ENCODE data around the gene RARB.

Gene RARB

DNA sequence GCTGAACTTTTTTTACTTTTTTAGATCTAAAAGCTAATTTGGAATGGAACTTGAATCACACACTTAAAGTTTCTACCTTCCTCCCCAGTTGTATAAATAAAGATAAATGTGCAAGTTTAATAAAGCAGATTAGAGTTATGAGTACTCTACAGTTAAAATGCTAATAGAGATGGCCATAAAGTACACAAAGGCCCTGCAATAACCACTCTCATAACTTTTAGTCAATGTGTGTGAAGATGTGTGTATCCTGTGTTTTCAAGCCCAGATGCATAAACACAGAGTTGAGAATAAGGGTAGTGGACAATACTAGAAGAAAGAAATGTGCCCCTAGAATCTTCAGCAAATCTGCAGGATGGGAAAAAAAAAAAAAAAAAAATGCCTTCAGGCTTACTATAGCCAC is 191.3 kb downstream of the RARB start:
- TF ChIP-seq, protein P1, sequence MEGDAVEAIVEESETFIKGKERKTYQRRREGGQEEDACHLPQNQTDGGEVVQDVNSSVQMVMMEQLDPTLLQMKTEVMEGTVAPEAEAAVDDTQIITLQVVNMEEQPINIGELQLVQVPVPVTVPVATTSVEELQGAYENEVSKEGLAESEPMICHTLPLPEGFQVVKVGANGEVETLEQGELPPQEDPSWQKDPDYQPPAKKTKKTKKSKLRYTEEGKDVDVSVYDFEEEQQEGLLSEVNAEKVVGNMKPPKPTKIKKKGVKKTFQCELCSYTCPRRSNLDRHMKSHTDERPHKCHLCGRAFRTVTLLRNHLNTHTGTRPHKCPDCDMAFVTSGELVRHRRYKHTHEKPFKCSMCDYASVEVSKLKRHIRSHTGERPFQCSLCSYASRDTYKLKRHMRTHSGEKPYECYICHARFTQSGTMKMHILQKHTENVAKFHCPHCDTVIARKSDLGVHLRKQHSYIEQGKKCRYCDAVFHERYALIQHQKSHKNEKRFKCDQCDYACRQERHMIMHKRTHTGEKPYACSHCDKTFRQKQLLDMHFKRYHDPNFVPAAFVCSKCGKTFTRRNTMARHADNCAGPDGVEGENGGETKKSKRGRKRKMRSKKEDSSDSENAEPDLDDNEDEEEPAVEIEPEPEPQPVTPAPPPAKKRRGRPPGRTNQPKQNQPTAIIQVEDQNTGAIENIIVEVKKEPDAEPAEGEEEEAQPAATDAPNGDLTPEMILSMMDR (IDR thresholded peaks at IDR 0.05; ENCODE audit: insufficient read depth, low read length, poor library complexity, severe bottlenecking), result no peak
- no peak overlapping the region for H3K4me3 ChIP-seq (replicated peaks; ENCODE audit: low read depth, low read length)
- no peaks in the 10 kb centered on the region; the same call in 1 of the 2 replicates for H3K36me3 ChIP-seq (ENCODE audit: control insufficient read depth, insufficient read depth, low read length)
- H3K27me3 ChIP-seq (replicated peaks; ENCODE audit: control insufficient read depth, insufficient read depth, low read length), result no peaks in the 10 kb centered on the region
- no peak for DNase-seq (ENCODE audit: extremely low read depth, insufficient read length)

DNA sequence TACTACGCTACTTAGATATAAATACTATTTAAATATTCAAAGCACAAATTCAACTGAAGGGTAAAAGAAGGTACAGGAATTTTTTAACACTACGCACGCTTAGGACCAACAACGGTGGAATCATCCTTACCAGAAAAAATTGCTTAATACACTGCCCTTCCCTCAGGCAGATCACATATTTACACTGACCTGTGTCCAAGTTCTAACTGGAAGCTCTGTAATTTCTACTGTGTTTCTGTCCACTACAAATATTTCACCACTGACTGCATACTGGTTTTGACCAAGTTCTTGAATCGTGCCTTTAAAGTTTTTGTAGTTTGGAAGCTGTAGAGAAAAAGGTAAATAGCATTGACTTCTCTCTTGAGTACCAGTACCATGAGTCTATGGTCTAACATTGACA is 192.4 kb downstream of the RARB start:
- Histone ChIP-seq H3K36me3 (ENCODE audit: control insufficient read depth, insufficient read depth, low read length) (no peaks in the 10 kb centered on the region; the same call in 1 of the 2 replicates), H3K4me3 (replicated peaks; ENCODE audit: low read depth, low read length) (no peak overlapping the region), H3K27me3 (replicated peaks; ENCODE audit: control insufficient read depth, insufficient read depth, low read length) (no peaks in the 10 kb centered on the region)
- TF ChIP-seq, protein P1 (IDR thresholded peaks at IDR 0.05; ENCODE audit: insufficient read depth, low read length, poor library complexity, severe bottlenecking), result no peak
- DNase-seq (ENCODE audit: extremely low read depth, insufficient read length), result no peak

DNA sequence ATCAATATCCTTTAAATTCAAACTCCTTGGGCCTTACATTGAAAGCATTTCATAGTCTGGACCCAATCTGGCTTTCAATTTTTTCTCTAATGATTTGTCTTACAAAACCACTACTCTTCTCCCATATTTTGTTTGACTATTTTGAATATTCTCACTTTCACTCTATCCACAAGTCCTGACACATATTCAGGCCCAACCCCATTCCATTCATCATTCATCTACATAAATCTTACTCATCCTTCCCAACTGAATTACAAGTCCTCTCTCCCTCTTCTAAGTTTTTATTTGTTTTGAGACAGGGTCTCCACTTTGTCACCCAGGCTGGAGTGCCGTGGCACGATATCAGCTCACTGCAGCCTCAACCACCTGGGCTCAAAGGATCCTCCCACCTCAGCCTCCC is 193.0 kb downstream of the RARB start:
- DNase-seq (ENCODE audit: extremely low read depth, insufficient read length), result no peak
- TF ChIP-seq, protein P1 (IDR thresholded peaks at IDR 0.05; ENCODE audit: insufficient read depth, low read length, poor library complexity, severe bottlenecking), result no peak
- Histone ChIP-seq H3K27me3 (replicated peaks; ENCODE audit: control insufficient read depth, insufficient read depth, low read length) (no peaks in the 10 kb centered on the region), H3K36me3 (ENCODE audit: control insufficient read depth, insufficient read depth, low read length) (no peaks in the 10 kb centered on the region; the same call in 1 of the 2 replicates), H3K4me3 (replicated peaks; ENCODE audit: low read depth, low read length) (no peak overlapping the region)

DNA sequence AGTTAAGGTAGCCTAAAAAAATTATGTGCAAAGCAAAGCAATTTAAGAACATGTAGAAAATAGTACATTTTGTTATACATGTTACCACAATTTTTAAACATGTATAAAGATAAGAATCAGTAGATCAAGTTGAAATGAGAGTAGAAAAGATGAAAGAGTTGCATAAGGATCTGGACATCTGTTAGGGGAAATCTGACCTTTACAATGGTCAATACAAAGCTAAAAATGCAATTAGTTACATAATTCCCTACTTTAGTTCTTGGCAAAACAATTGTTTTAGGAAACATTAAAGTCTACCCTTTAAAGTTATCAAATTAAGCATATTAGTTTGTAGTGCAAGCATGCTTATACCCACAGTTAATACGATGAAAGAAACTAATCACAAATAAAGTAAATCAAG is 203.9 kb downstream of the RARB start:
- no peak for DNase-seq (ENCODE audit: extremely low read depth, insufficient read length)
- TF ChIP-seq, protein P1 (IDR thresholded peaks at IDR 0.05; ENCODE audit: insufficient read depth, low read length, poor library complexity, severe bottlenecking), result no peak
- H3K4me3 ChIP-seq (replicated peaks; ENCODE audit: low read depth, low read length), result no peak overlapping the region
- H3K36me3 ChIP-seq (ENCODE audit: control insufficient read depth, insufficient read depth, low read length), result peaks cover 1% of the 10 kb centered on the region
- no peaks in the 10 kb centered on the region for H3K27me3 ChIP-seq (replicated peaks; ENCODE audit: control insufficient read depth, insufficient read depth, low read length)

DNA sequence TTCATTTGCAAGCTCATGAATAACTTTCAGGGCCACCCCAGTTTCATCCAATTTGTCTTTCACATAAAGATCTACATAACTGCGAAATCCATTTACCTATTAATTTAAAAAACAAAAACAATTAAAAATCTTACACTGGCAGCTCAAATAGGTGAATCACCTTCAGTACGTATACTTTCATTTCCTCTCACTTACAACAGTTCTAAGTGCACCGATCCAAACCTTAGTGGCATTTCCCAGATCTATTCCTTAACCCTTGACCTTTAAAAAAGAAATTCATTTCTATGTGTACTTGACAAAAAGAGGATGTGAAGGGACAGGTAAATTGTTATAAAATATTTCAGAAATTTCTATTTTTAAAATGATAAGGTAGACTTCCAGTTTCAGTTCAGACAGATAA is 205.9 kb downstream of the RARB start:
- TF ChIP-seq, protein P1 (IDR thresholded peaks at IDR 0.05; ENCODE audit: insufficient read depth, low read length, poor library complexity, severe bottlenecking), result no peak
- H3K36me3 ChIP-seq (ENCODE audit: control insufficient read depth, insufficient read depth, low read length), result no peaks in the 10 kb centered on the region; the same call in 1 of the 2 replicates
- H3K27me3 ChIP-seq (replicated peaks; ENCODE audit: control insufficient read depth, insufficient read depth, low read length), result no peaks in the 10 kb centered on the region
- no peak overlapping the region for H3K4me3 ChIP-seq (replicated peaks; ENCODE audit: low read depth, low read length)
- no peak for DNase-seq (ENCODE audit: extremely low read depth, insufficient read length)

DNA sequence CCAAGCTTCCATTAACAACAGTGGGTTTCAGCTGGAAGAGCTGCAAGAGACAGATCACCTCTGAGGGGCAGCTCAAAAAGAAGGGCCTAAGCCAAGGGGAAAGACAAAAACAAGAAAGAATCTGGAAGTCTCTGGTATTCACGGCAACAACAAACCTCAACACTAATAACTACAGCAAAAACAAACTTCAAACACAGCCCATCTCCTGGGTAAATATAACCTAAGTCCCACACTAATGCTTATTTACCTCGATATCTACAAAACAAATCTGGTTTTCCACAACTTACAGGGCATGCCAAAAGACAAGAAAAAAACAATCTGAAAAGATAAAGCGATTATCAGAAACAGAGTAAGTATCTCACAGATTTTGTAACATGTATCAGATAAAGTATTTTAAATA is 207.0 kb downstream of the RARB start:
- DNase-seq (ENCODE audit: extremely low read depth, insufficient read length), result no peak
- no peak overlapping the region for H3K4me3 ChIP-seq (replicated peaks; ENCODE audit: low read depth, low read length)
- H3K36me3 ChIP-seq (ENCODE audit: control insufficient read depth, insufficient read depth, low read length), result no peaks in the 10 kb centered on the region; the same call in 1 of the 2 replicates
- TF ChIP-seq, protein P1 (IDR thresholded peaks at IDR 0.05; ENCODE audit: insufficient read depth, low read length, poor library complexity, severe bottlenecking), result no peak
- no peaks in the 10 kb centered on the region for H3K27me3 ChIP-seq (replicated peaks; ENCODE audit: control insufficient read depth, insufficient read depth, low read length)

Data from GM06990 (cell line).